ENCODE data around the gene MYBPC1.
"Not testable (repeated sequence)": the region's sequence is repeated elsewhere in the genome, so short reads cannot be mapped to it uniquely, and the experiment has no call there.

MYBPC1 gene

GRCh38 chr12:101594700-101595099 lies at the start of gene MYBPC1:
TSS of gene MYBPC1 (plus strand) at chr12:101594971. CDS start at chr12:101595071, 100 bp downstream.
- no peak for DNase-seq

- no peak for DNase-seq
Observed at GRCh38 chr12:101551362-101552114, 43.2 kb upstream of the MYBPC1 start.

- no peak for DNase-seq
Observed at GRCh38 chr12:101552277-101552676, 42.5 kb upstream of the MYBPC1 start.

GRCh38 chr12:101557094-101557493 lies 37.7 kb upstream of the MYBPC1 start:
- no peak for DNase-seq

GRCh38 chr12:101558726-101559125 lies 36.0 kb upstream of the MYBPC1 start:
- DNase-seq = not testable (repeated sequence)

GRCh38 chr12:101563212-101563611 lies 31.6 kb upstream of the MYBPC1 start:
- no peak for DNase-seq

- no peak for DNase-seq
Observed at GRCh38 chr12:101564912-101565311, 29.9 kb upstream of the MYBPC1 start.

- no peak for DNase-seq
Observed at GRCh38 chr12:101566318-101566717, 28.5 kb upstream of the MYBPC1 start.

GRCh38 chr12:101567918-101568317 lies 26.9 kb upstream of the MYBPC1 start:
- no peak for DNase-seq

- no peak for DNase-seq
Observed at GRCh38 chr12:101570047-101570446, 24.7 kb upstream of the MYBPC1 start.

GRCh38 chr12:101571105-101571504 lies 23.7 kb upstream of the MYBPC1 start:
- DNase-seq = no peak

GRCh38 chr12:101573743-101574142 lies 21.0 kb upstream of the MYBPC1 start:
- DNase-seq = no peak

GRCh38 chr12:101578417-101578816 lies 16.4 kb upstream of the MYBPC1 start:
- DNase-seq = no peak

GRCh38 chr12:101581190-101581589 lies 13.6 kb upstream of the MYBPC1 start:
- no peak for DNase-seq

GRCh38 chr12:101582937-101583336 lies 11.8 kb upstream of the MYBPC1 start:
- DNase-seq = no peak

GRCh38 chr12:101590383-101590782 lies 4.4 kb upstream of the MYBPC1 start:
- no peak for DNase-seq

GRCh38 chr12:101591781-101592180 lies 3.0 kb upstream of the MYBPC1 start:
- DNase-seq = no peak

- no peak for DNase-seq
Observed at GRCh38 chr12:101592448-101592847, 2.3 kb upstream of the MYBPC1 start.

GRCh38 chr12:101592921-101593320 lies 1.9 kb upstream of the MYBPC1 start:
- no peak for DNase-seq

GRCh38 chr12:101596172-101596571 lies 1.4 kb downstream of the MYBPC1 start:
- DNase-seq = no peak

- no peak for DNase-seq
Observed at GRCh38 chr12:101597164-101597563, 2.4 kb downstream of the MYBPC1 start.

GRCh38 chr12:101598483-101598882 lies 3.7 kb downstream of the MYBPC1 start:
- DNase-seq = no peak

- DNase-seq = no peak
Observed at GRCh38 chr12:101599311-101599710, 4.5 kb downstream of the MYBPC1 start.

GRCh38 chr12:101599771-101600484 lies 5.2 kb downstream of the MYBPC1 start:
- no peak for DNase-seq
